H1 (cell line): ENCODE measurements around the gene HRH3. TPM values are rescaled to one million over a fixed set of nuclear protein-coding genes. Genes with fewer than 3 reads are reported as not detected.

Experiments
- CTCF ChIA-PET: fragments of 300-600 bp; sonication (Branson Sonifier 250); formaldehyde crosslinking; loops from one replicate; lab custom pipeline; 2021; ENCODE audit not compliant: partially characterized antibody; lab: Charles Lee
- POLR2A ChIA-PET: fragments of 300-600 bp; sonication (Branson Sonifier 250); formaldehyde crosslinking; loops from one replicate; lab custom pipeline; 2021; ENCODE audit warnings: inconsistent platforms; ENCODE audit not compliant: partially characterized antibody; lab: Charles Lee
- DNase-seq, 2 experiments: peaks; one replicate each; pipeline versions ENCODE4 v3.0.0 to v3.0.0-alpha.2; 2010 to 2022; ENCODE audit warnings: low spot score in 2 of 2, low read depth in 1 of 2, mixed read lengths in 1 of 2
- FAIRE-seq: peaks from 2 replicates; lab custom pipeline; 2011; peaks lifted over from hg19 to GRCh38; lab: Jason Lieb, UNC
- H2AFZ ChIP-seq: 2 replicates; pipeline ENCODE4 v1.8.1; 2012; ENCODE audit warnings: low read length, inconsistent platforms
- H2AK5ac ChIP-seq: 2 replicates; pipeline ENCODE4 v1.6.1; 2013; ENCODE audit warnings: low read depth, low read length
- H2BK120ac ChIP-seq: replicated peaks from 2 replicates; pipeline ENCODE3; 2013; ENCODE audit warnings: low read depth, low read length, inconsistent platforms
- H2BK12ac ChIP-seq: 2 replicates; pipeline ENCODE4 v1.6.1; 2013; ENCODE audit warnings: low read depth, low read length
- H2BK15ac ChIP-seq: 2 replicates; pipeline ENCODE4 v1.6.1; 2013; ENCODE audit warnings: low read length
- H2BK20ac ChIP-seq: 2 replicates; pipeline ENCODE4 v1.6.1; 2013; ENCODE audit warnings: low read length
- H2BK5ac ChIP-seq: 2 replicates; pipeline ENCODE4 v1.6.1; 2013; ENCODE audit warnings: low read depth, low read length
- H3K14ac ChIP-seq: 2 replicates; pipeline ENCODE4 v1.6.1; 2013; ENCODE audit warnings: inconsistent platforms; ENCODE audit not compliant: insufficient read length
- H3K18ac ChIP-seq: 2 replicates; pipeline ENCODE4 v1.6.1; 2013; ENCODE audit warnings: low read length; ENCODE audit errors: extremely low read depth
- H3K23ac ChIP-seq: 2 replicates; pipeline ENCODE4 v1.6.1; 2013; ENCODE audit warnings: inconsistent platforms; ENCODE audit not compliant: insufficient read length
- H3K23me2 ChIP-seq: 2 replicates; pipeline ENCODE4 v1.6.1; 2013; ENCODE audit warnings: low read depth, low read length
- H3K27ac ChIP-seq: 2 replicates; pipeline ENCODE4 v1.6.1; 2011; ENCODE audit warnings: low read depth, low read length, inconsistent platforms
- H3K27me3 ChIP-seq, 4 experiments: replicated peaks in 1 of 4; 1 replicate in 1 of 4; 2 replicates in 3 of 4; pipeline versions ENCODE4 v1.6.1 to v1.8.1; 2011 to 2013; ENCODE audit warnings: low read length in 3 of 4, mild to moderate bottlenecking in 3 of 4, inconsistent platforms in 2 of 4, mixed read lengths in 2 of 4, moderate library complexity in 1 of 4; ENCODE audit not compliant: control insufficient read depth in 3 of 4, insufficient read depth in 3 of 4; ENCODE audit errors: extremely low read depth in 1 of 4
- H3K36me3 ChIP-seq, 4 experiments: 2 replicates each; pipeline versions ENCODE4 v1.6.1 to v1.8.1; 2011 to 2013; ENCODE audit warnings: mild to moderate bottlenecking in 4 of 4, low read length in 3 of 4, moderate library complexity in 2 of 4, control low read depth in 1 of 4, inconsistent platforms in 1 of 4; ENCODE audit not compliant: insufficient read depth in 4 of 4, control insufficient read depth in 2 of 4
- H3K4ac ChIP-seq: replicated peaks from 2 replicates; pipeline ENCODE3; 2013; ENCODE audit warnings: low read length, low read depth, mixed read lengths, inconsistent platforms; ENCODE audit not compliant: insufficient read length
- H3K4me1 ChIP-seq, 4 experiments: replicated peaks in 1 of 4; 1 replicate in 1 of 4; 2 replicates in 3 of 4; pipeline versions ENCODE4 v1.6.1 to v1.8.1; 2011 to 2013; ENCODE audit warnings: low read length in 3 of 4, inconsistent platforms in 2 of 4, mixed read lengths in 1 of 4; ENCODE audit not compliant: insufficient read depth in 4 of 4, control insufficient read depth in 3 of 4
- H3K4me2 ChIP-seq, 2 experiments: 2 replicates each; pipeline versions ENCODE4 v1.6.1 to v1.8.1; 2011 to 2013; ENCODE audit warnings: low read depth in 2 of 2, low read length in 2 of 2, control low read depth in 1 of 2, inconsistent platforms in 1 of 2, mild to moderate bottlenecking in 1 of 2; ENCODE audit not compliant: insufficient read depth in 1 of 2
- H3K4me3 ChIP-seq, 4 experiments: fragments of 200-600, 300-600 bp in 1 of 4; sonication (generic), shearing (Covaris generic), sonication (Bioruptor Twin) in 1 of 4; 2 replicates each; pipeline versions ENCODE4 v1.5.1 to v1.8.1; 2011 to 2016; ENCODE audit warnings: low read length in 4 of 4, low read depth in 3 of 4, control low read depth in 2 of 4, inconsistent platforms in 2 of 4, mild to moderate bottlenecking in 2 of 4, mixed read lengths in 1 of 4, moderate library complexity in 1 of 4; ENCODE audit not compliant: insufficient read depth in 2 of 4; ENCODE audit errors: extremely low read depth in 1 of 4
- H3K56ac ChIP-seq: replicated peaks from 2 replicates; pipeline ENCODE3; 2013; ENCODE audit warnings: low read depth, mild to moderate bottlenecking, mixed read lengths, low read length, inconsistent platforms; ENCODE audit not compliant: insufficient read length
- H3K79me1 ChIP-seq: 2 replicates; pipeline ENCODE4 v1.6.1; 2013; ENCODE audit warnings: low read depth, low read length, control low read depth
- H3K79me2 ChIP-seq, 2 experiments: 2 replicates each; pipeline versions ENCODE4 v1.6.1 to v1.8.1; 2012 to 2013; ENCODE audit warnings: low read length in 2 of 2, mild to moderate bottlenecking in 2 of 2, inconsistent platforms in 1 of 2; ENCODE audit not compliant: insufficient read depth in 2 of 2, control insufficient read depth in 1 of 2
- H3K9ac ChIP-seq, 4 experiments: replicated peaks in 1 of 4; 1 replicate in 1 of 4; 2 replicates in 3 of 4; pipeline versions ENCODE4 v1.6.1 to v1.8.1; 2011 to 2013; ENCODE audit warnings: low read depth in 3 of 4, low read length in 3 of 4, control low read depth in 2 of 4, mild to moderate bottlenecking in 2 of 4, moderate library complexity in 2 of 4, inconsistent platforms in 1 of 4; ENCODE audit errors: extremely low read depth in 1 of 4
- H3K9me3 ChIP-seq, 2 experiments: 2 replicates each; pipeline versions ENCODE4 v1.6.1 to v1.8.1; 2012 to 2013; ENCODE audit warnings: mild to moderate bottlenecking in 2 of 2, moderate library complexity in 2 of 2, control low read depth in 1 of 2, inconsistent platforms in 1 of 2, low read depth in 1 of 2, low read length in 1 of 2, mixed read lengths in 1 of 2; ENCODE audit not compliant: insufficient read depth in 2 of 2
- H4K20me1 ChIP-seq, 2 experiments: replicated peaks in 1 of 2; 2 replicates each; pipeline versions ENCODE3 to v1.8.1; 2011 to 2013; ENCODE audit warnings: inconsistent platforms in 2 of 2, low read length in 2 of 2, mild to moderate bottlenecking in 1 of 2; ENCODE audit not compliant: insufficient read depth in 2 of 2, control insufficient read depth in 1 of 2
- H4K5ac ChIP-seq: 2 replicates; pipeline ENCODE4 v1.6.1; 2013; ENCODE audit warnings: low read length, low read depth, mixed read lengths, inconsistent platforms; ENCODE audit not compliant: insufficient read length
- H4K8ac ChIP-seq: 2 replicates; pipeline ENCODE4 v1.8.0; 2013; ENCODE audit warnings: mild to moderate bottlenecking, moderate library complexity, low read length, inconsistent platforms; ENCODE audit not compliant: insufficient read depth; ENCODE audit errors: extremely low read depth
- H4K91ac ChIP-seq: replicated peaks from 2 replicates; pipeline ENCODE3; 2013; ENCODE audit warnings: low read length, mixed read lengths, inconsistent platforms; ENCODE audit not compliant: insufficient read length
- ASH2L ChIP-seq: fragments of 200-600, 300-600 bp; sonication (generic); IDR thresholded peaks from one replicate; pipeline ENCODE4 v1.7.1; 2017; ENCODE audit warnings: low read length
- BRCA1 ChIP-seq: IDR thresholded peaks from 2 replicates; pipeline ENCODE4 v1.6.1; 2012; ENCODE audit warnings: low read depth, low read length, improper control_type of control experiment
- CHD2 ChIP-seq: IDR thresholded peaks from 2 replicates; pipeline ENCODE4 v1.6.1; 2012; ENCODE audit warnings: low read length, improper control_type of control experiment
- EZH2 ChIP-seq: fragments of 200-600 bp; sonication (generic); IDR thresholded peaks from 2 replicates; pipeline ENCODE4 v1.7.1; 2012; ENCODE audit warnings: low read depth, mild to moderate bottlenecking, moderate library complexity, low read length, inconsistent platforms; ENCODE audit not compliant: severe bottlenecking
- GABPA ChIP-seq: IDR thresholded peaks from 2 replicates; pipeline ENCODE4 v1.6.1; 2011; ENCODE audit warnings: mild to moderate bottlenecking, low read length, moderate library complexity, borderline replicate concordance; ENCODE audit not compliant: insufficient read depth
- HDAC2 ChIP-seq, 2 experiments: fragments of 300-600 bp in 1 of 2; sonication (generic) in 1 of 2; IDR thresholded peaks; 2 replicates each; pipeline ENCODE4 v1.6.1; 2011 to 2012; ENCODE audit warnings: low read depth in 2 of 2, low read length in 2 of 2, mild to moderate bottlenecking in 2 of 2, moderate library complexity in 2 of 2, borderline replicate concordance in 1 of 2, inconsistent platforms in 1 of 2
- KDM5A ChIP-seq: fragments of 200-600 bp; IDR thresholded peaks from 2 replicates; pipeline ENCODE4 v1.7.1; 2012; ENCODE audit warnings: mild to moderate bottlenecking, low read length, inconsistent platforms, mixed read lengths
- POLR2A ChIP-seq, 2 experiments: IDR thresholded peaks; 1 replicate in 1 of 2; 2 replicates in 1 of 2; pipeline ENCODE4 v1.6.1; 2011; ENCODE audit warnings: low read depth in 2 of 2, low read length in 2 of 2, mild to moderate bottlenecking in 2 of 2; ENCODE audit errors: control extremely low read depth in 1 of 2
- POU5F1 ChIP-seq: IDR thresholded peaks from 2 replicates; pipeline ENCODE4 v1.6.1; 2011; ENCODE audit warnings: low read depth, mild to moderate bottlenecking, low read length, moderate library complexity
- SIX5 ChIP-seq: IDR thresholded peaks from 2 replicates; pipeline ENCODE4 v1.6.1; 2011; ENCODE audit warnings: mild to moderate bottlenecking, low read depth, low read length
- SP4 ChIP-seq: IDR thresholded peaks from 2 replicates; pipeline ENCODE4 v1.6.1; 2012; ENCODE audit warnings: low read length, inconsistent platforms
- ZNF274 ChIP-seq: IDR thresholded peaks from 2 replicates; pipeline ENCODE4 v1.7.0; 2012; ENCODE audit warnings: low read length, borderline replicate concordance; ENCODE audit errors: extremely low read depth
- WGBS, 2 experiments: shearing (Covaris generic) in 1 of 2; methylation state at CpG; one replicate each; pipeline versions ENCODE4 v1.1.6 to v1.1.7; 2013 to 2015; ENCODE audit warnings: low lambda C conversion rate in 2 of 2, mixed read lengths in 2 of 2, inconsistent platforms in 1 of 2, low coverage in 1 of 2, missing lambda C conversion rate in 1 of 2; ENCODE audit not compliant: insufficient replicate concordance in 2 of 2, insufficient coverage in 1 of 2, insufficient read length in 1 of 2; ENCODE audit errors: extremely low coverage in 1 of 2, missing lambda C conversion rate in 1 of 2; 5-methylcytosine and 5-hydroxymethylcytosine counted together
- polyA plus RNA-seq, 7 experiments: library from polyadenylated mRNA; depleted of rRNA in 3 of 7; stranded (reverse) in 5 of 7; unstranded in 2 of 7; fragments of >200 nt in 5 of 7; fragments of 200-250 nt in 2 of 7; gene quantifications; 1 replicate in 5 of 7; 2 replicates in 1 of 7; 4 replicates in 1 of 7; pipeline versions ENCODE4 v1.2.1 to v1.2.3, GENCODE V29; 2011 to 2013; ENCODE audit warnings: missing spikeins in 2 of 7, mixed read lengths in 2 of 7
- total RNA-seq: library from RNA; stranded (reverse); fragmentation: NEBNext Ultra II Directional; extraction: Animal tissue kit (Norgen Biotek cat#: 25700); gene quantifications from 2 replicates; pipeline ENCODE4 v1.2.1, GENCODE V29; 2021

Gene HRH3
- total and polyA plus RNA-seq, 2 of the 8 experiments (the other 6 are each of a cell fraction or from before 2014, with no cell fraction given): 2.0 to 4.5 TPM

- peaks cover 6 to 41% of the 10 kb centered on the region in 2 experiments; a peak in 3 of 4 replicates for H3K79me2 ChIP-seq
- H3K4ac ChIP-seq: no peak within 1 kb of the TSS
- H3K4me2 ChIP-seq: peak within 1 kb of the TSS; percentile 89 to 91
- H4K5ac ChIP-seq: no peak within 1 kb of the TSS
- H3K9me3 ChIP-seq: peaks cover 0 to 2% of the 10 kb centered on the region in 2 experiments; a peak in 1 of 4 replicates
- peaks cover 0 to 9% (median 6%) of the 10 kb centered on the region in 4 experiments; a peak in 5 of 7 replicates for H3K4me1 ChIP-seq
- peak within 1 kb of the TSS; percentile 80; the same call in 1 of the 2 replicates for H2BK5ac ChIP-seq
- no peak within 1 kb of the TSS for H2BK20ac ChIP-seq
- peaks cover 10 to 17% of the 10 kb centered on the region in 2 experiments for H4K20me1 ChIP-seq
- no peak within 1 kb of the TSS for H2AK5ac ChIP-seq
- CTCF ChIA-PET: no interaction called here
- H2AFZ ChIP-seq: peak within 1 kb of the TSS; percentile 85
- FAIRE-seq: peak; percentile 57
- H3K56ac ChIP-seq: no peak within 1 kb of the TSS
- no peak within 1 kb of the TSS for H4K8ac ChIP-seq
- no peak within 1 kb of the TSS for H4K91ac ChIP-seq
- peak within 1 kb of the TSS; percentile 38; the same call in 1 of the 2 replicates for H3K18ac ChIP-seq
- H3K23me2 ChIP-seq: peaks cover 2% of the 10 kb centered on the region; the same call in 1 of the 2 replicates
- no peak within 1 kb of the TSS for H2BK15ac ChIP-seq
- peak; percentile 98 to 100 for DNase-seq
- H3K27me3 ChIP-seq: 0 out of 7 replicates have a peak, but pooled peaks cover 0 to 3% (median 0%) of the 10 kb centered on the region in 4 experiments
- peaks cover 16% of the 10 kb centered on the region for H3K79me1 ChIP-seq
- H3K36me3 ChIP-seq: peaks cover 0 to 2% (median 0%) of the 10 kb centered on the region in 4 experiments; a peak in 1 of 8 replicates
- POLR2A ChIA-PET: interaction anchor here (0.9 to 2.6 kb wide), 4 partner anchors 12 to 116 kb away, joined by 3 to 7 read pairs (median 3); partner anchors contain the start of gene LSM14B
- H3K9ac ChIP-seq: peak within 1 kb of the TSS in 2 of 4 experiments; percentile 36 to 86; a peak in 4 of 7 replicates
- 11% methylated on average over 30 of the region's 55 CpGs; no CpG with 5 or more reads in 1 of the 2 experiments for WGBS, 2 experiments
- H3K4me3 ChIP-seq: peak within 1 kb of the TSS; percentile 72 to 90 (median 74)
- H2BK120ac ChIP-seq: no peak within 1 kb of the TSS
- no peak within 1 kb of the TSS for H3K14ac ChIP-seq
- H2BK12ac ChIP-seq: no peak within 1 kb of the TSS
- H3K23ac ChIP-seq: no peak within 1 kb of the TSS
- H3K27ac ChIP-seq: no peak within 1 kb of the TSS
- no peak for TF ChIP-seq HDAC2 (IDR thresholded peaks at IDR 0.05; ENCODE audit: borderline replicate concordance in 1 of 2, low read depth in 2 of 2, low read length in 2 of 2)
- no peak for TF ChIP-seq ZNF274
- peak; percentile 82; the same call in 1 of the 2 replicates for TF ChIP-seq SP4
- no peak for TF ChIP-seq KDM5A
- TF ChIP-seq GABPA: peak; percentile 61; the same call in 1 of the 2 replicates
- no peak for TF ChIP-seq SIX5
- no peak for TF ChIP-seq POLR2A (IDR thresholded peaks at IDR 0.05; ENCODE audit: control extremely low read depth in 1 of 2, low read depth in 2 of 2, low read length in 2 of 2)
- TF ChIP-seq POU5F1: no peak
- TF ChIP-seq EZH2: no peak
- peak; percentile 87 for TF ChIP-seq CHD2
- no peak for TF ChIP-seq ASH2L
- TF ChIP-seq BRCA1: no peak
These were observed 17.9 kb upstream of the HRH3 start, which contains the start of gene OSBPL2 for GRCh38 chr20:62237801-62238568. Gene OSBPL2, plus strand, starts transcription at chr20:62238521. Its CDS starts 17,664 bp downstream, at chr20:62256185.
